Measurements from ENCODE around the gene MSI1.

DNA sequence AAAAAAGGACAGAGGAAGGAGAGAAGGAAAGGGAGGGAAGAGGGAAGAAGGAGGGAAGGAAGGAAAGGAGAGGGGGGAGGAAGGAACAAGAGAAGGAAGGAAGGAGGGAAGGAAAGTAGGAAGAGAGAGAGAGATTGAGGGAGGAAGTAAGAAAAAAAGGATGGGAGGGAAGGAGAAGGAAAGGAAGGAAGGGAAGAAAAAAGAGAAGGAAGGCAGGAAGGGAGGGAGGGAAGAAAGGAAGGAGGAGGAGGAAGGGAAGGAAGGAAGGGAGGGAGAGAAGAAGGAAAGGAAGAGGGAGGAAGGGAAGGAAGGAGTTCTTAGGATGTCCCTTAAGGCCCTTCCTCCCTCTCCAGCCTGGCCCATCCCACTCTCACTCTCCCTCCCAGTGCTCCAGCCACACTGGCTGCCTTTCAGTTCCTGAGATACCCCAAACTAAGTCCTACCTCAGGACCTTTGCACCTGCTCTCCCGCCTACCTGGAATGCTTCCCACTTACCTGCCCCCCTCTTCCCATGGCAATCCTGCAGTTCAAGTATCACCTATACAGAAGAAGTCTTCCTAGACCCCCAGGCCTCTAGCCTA lies 21.7 kb upstream of the MSI1 start:
- TF ChIP-seq POLR2A (IDR thresholded peaks at IDR 0.05; ENCODE audit: borderline replicate concordance, extremely low read depth, insufficient read depth, insufficient read length) = no peak
- TF ChIP-seq CEBPB (IDR thresholded peaks at IDR 0.05; ENCODE audit: low read depth) = no peak
- TF ChIP-seq SIN3A (IDR thresholded peaks at IDR 0.05; ENCODE audit: low read depth) = no peak
